Neuronal stem cell (in vitro differentiated cells): Measurements from ENCODE around the gene PON1.

Experiments
- DNase-seq: peaks from one replicate; pipeline ENCODE4 v3.0.0-alpha.2; 2013; ENCODE audit warnings: low spot score
- H2AFZ ChIP-seq: one replicate; pipeline ENCODE4 v1.6.1; 2013; ENCODE audit warnings: mild to moderate bottlenecking, low read length, inconsistent platforms
- H2AK5ac ChIP-seq: 2 replicates; pipeline ENCODE4 v1.6.1; 2013; ENCODE audit warnings: low read depth, mild to moderate bottlenecking, inconsistent platforms, low read length, moderate library complexity, mixed read lengths
- H2BK120ac ChIP-seq: 2 replicates; pipeline ENCODE4 v1.6.1; 2013; ENCODE audit warnings: low read depth, mild to moderate bottlenecking, inconsistent platforms, low read length, moderate library complexity, mixed read lengths
- H2BK12ac ChIP-seq: one replicate; pipeline ENCODE4 v1.6.1; 2013; ENCODE audit warnings: low read length, inconsistent platforms
- H2BK15ac ChIP-seq: 2 replicates; pipeline ENCODE4 v1.6.1; 2013; ENCODE audit warnings: mild to moderate bottlenecking, low read length, inconsistent platforms, mixed read lengths
- H2BK5ac ChIP-seq: one replicate; pipeline ENCODE4 v1.6.1; 2013; ENCODE audit warnings: inconsistent platforms, mild to moderate bottlenecking, low read length, moderate library complexity
- H3K14ac ChIP-seq: one replicate; pipeline ENCODE4 v1.6.1; 2013; ENCODE audit warnings: low read length, inconsistent platforms
- H3K18ac ChIP-seq: 2 replicates; pipeline ENCODE4 v1.6.1; 2013; ENCODE audit warnings: low read length, inconsistent platforms
- H3K23ac ChIP-seq: 2 replicates; pipeline ENCODE4 v1.6.1; 2013; ENCODE audit warnings: low read depth, mild to moderate bottlenecking, mixed read lengths, low read length, inconsistent platforms; ENCODE audit not compliant: poor library complexity
- H3K27ac ChIP-seq: replicated peaks from 3 replicates; pipeline ENCODE4 v1.5.1; 2013; ENCODE audit warnings: low read length, inconsistent platforms
- H3K27me3 ChIP-seq, 3 experiments: 2 replicates each; pipeline ENCODE4 v1.6.1; 2013; ENCODE audit warnings: low read length in 3 of 3, mild to moderate bottlenecking in 2 of 3, inconsistent platforms in 1 of 3, low read depth in 1 of 3, mixed read lengths in 1 of 3, moderate library complexity in 1 of 3; ENCODE audit not compliant: control insufficient read depth in 3 of 3, insufficient read depth in 3 of 3
- H3K36me3 ChIP-seq, 2 donors: replicated peaks in 1 of 2; 2 replicates each; pipeline ENCODE4 v1.6.1; 2013; ENCODE audit warnings: low read length in 2 of 2; ENCODE audit not compliant: control insufficient read depth in 2 of 2, insufficient read depth in 2 of 2
- H3K4ac ChIP-seq: 2 replicates; pipeline ENCODE4 v1.6.1; 2013; ENCODE audit warnings: inconsistent platforms, mild to moderate bottlenecking, low read length, moderate library complexity
- H3K4me1 ChIP-seq, 2 donors: 1 replicate in 1 of 2; 2 replicates in 1 of 2; pipeline ENCODE4 v1.6.1; 2013; ENCODE audit warnings: low read length in 2 of 2, low read depth in 1 of 2; ENCODE audit not compliant: control insufficient read depth in 2 of 2, insufficient read depth in 1 of 2
- H3K4me2 ChIP-seq: one replicate; pipeline ENCODE4 v1.6.1; 2013; ENCODE audit warnings: mild to moderate bottlenecking, low read length, inconsistent platforms; ENCODE audit not compliant: insufficient read depth, poor library complexity, severe bottlenecking
- H3K4me3 ChIP-seq, 2 donors: 2 replicates each; pipeline ENCODE4 v1.5.1; 2013; ENCODE audit warnings: low read length in 2 of 2, mild to moderate bottlenecking in 2 of 2, inconsistent platforms in 1 of 2, moderate library complexity in 1 of 2
- H3K79me1 ChIP-seq: one replicate; pipeline ENCODE4 v1.6.1; 2013; ENCODE audit warnings: low read depth, mild to moderate bottlenecking, inconsistent platforms, low read length, moderate library complexity
- H3K9ac ChIP-seq: one replicate; pipeline ENCODE4 v1.6.1; 2013; ENCODE audit warnings: mild to moderate bottlenecking, low read depth, low read length, inconsistent platforms; ENCODE audit not compliant: poor library complexity
- H3K9me3 ChIP-seq, 2 donors: replicated peaks in 1 of 2; 2 replicates each; pipeline versions ENCODE3 to v1.6.1; 2013; ENCODE audit warnings: low read length in 2 of 2, mild to moderate bottlenecking in 2 of 2, inconsistent platforms in 1 of 2, low read depth in 1 of 2, mixed read lengths in 1 of 2, moderate library complexity in 1 of 2; ENCODE audit not compliant: control insufficient read depth in 2 of 2, insufficient read depth in 1 of 2
- H4K8ac ChIP-seq: one replicate; pipeline ENCODE4 v1.6.1; 2013; ENCODE audit warnings: low read depth, mild to moderate bottlenecking, inconsistent platforms, low read length, moderate library complexity
- H4K91ac ChIP-seq: one replicate; pipeline ENCODE4 v1.6.1; 2013; ENCODE audit warnings: low read length, low read depth, mild to moderate bottlenecking, inconsistent platforms; ENCODE audit not compliant: poor library complexity
- WGBS, 2 donors: extraction: QIAGEN DNeasy Blood & Tissue Kit; methylation state at CpG; one replicate each; pipeline ENCODE4 v1.1.7; 2013; ENCODE audit warnings: missing lambda C conversion rate in 2 of 2, mixed read lengths in 1 of 2; ENCODE audit not compliant: insufficient read length in 2 of 2, insufficient replicate concordance in 1 of 2; ENCODE audit errors: extremely low coverage in 2 of 2; 5-methylcytosine and 5-hydroxymethylcytosine counted together

Gene PON1

GRCh38 chr7:95322854-95323253 lies 1.5 kb downstream of the PON1 start:
- H3K27ac ChIP-seq: no peak overlapping the region
- no peaks in the 10 kb centered on the region for H3K36me3 ChIP-seq
- H3K9me3 ChIP-seq: peaks cover 0 to 3% of the 10 kb centered on the region in 2 donors
- no peak overlapping the region for H3K4me3 ChIP-seq
- no peaks in the 10 kb centered on the region for H3K79me1 ChIP-seq
- no peak overlapping the region for H2BK15ac ChIP-seq
- no peak overlapping the region for H3K4me2 ChIP-seq
- no peak overlapping the region for H4K8ac ChIP-seq
- H2AFZ ChIP-seq: no peak overlapping the region
- H3K27me3 ChIP-seq: no peaks in the 10 kb centered on the region
- H3K18ac ChIP-seq: no peak overlapping the region
- H4K91ac ChIP-seq: no peak overlapping the region
- H3K23ac ChIP-seq: no peak overlapping the region
- no peak overlapping the region for H3K9ac ChIP-seq
- WGBS, 2 donors: no CpG with 5 or more reads among the region's 2 CpGs
- no peak overlapping the region for H2BK5ac ChIP-seq
- no peak overlapping the region for H3K4ac ChIP-seq
- H2BK12ac ChIP-seq: no peak overlapping the region
- no peak overlapping the region for H2BK120ac ChIP-seq
- no peak overlapping the region for H3K14ac ChIP-seq
- DNase-seq: no peak
- no peak overlapping the region for H2AK5ac ChIP-seq
- H3K4me1 ChIP-seq: peaks cover 0 to under 1% of the 10 kb centered on the region in 2 donors

DNA sequence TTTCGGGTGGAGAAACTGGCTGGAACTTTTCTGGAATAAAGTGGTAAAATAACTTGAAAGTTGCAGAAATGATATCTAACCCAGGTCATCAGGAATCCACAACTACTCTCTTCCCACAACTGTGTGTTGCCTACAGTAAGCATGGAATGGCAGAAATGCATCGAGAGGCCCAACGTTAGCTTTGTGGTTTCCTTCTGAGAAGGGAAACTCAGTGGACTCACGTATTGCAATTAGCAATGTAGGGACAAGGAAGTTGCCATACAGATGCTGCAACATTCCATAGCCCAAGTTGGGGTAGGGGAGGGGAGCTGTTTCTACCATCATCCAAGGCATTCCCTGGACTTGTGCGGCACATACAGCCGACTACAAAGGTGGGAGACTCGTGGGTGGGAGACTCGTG lies 1.9 kb downstream of the PON1 start:
- DNase-seq: no peak
- Histone ChIP-seq H2BK15ac (no peak overlapping the region), H3K9ac (no peak overlapping the region), H4K91ac (no peak overlapping the region), H4K8ac (no peak overlapping the region), H2AFZ (no peak overlapping the region), H3K4me1 (peaks cover 0 to 5% of the 10 kb centered on the region in 2 donors), H2BK5ac (no peak overlapping the region), H3K23ac (no peak overlapping the region), H3K79me1 (no peaks in the 10 kb centered on the region), H3K14ac (no peak overlapping the region), H3K9me3 (peaks cover 0 to 3% of the 10 kb centered on the region in 2 donors), H3K4ac (no peak overlapping the region), H3K4me2 (no peak overlapping the region), H2BK120ac (no peak overlapping the region), H2BK12ac (no peak overlapping the region), H3K27me3 (no peaks in the 10 kb centered on the region), H3K4me3 (no peak overlapping the region), H3K18ac (no peak overlapping the region), H2AK5ac (no peak overlapping the region), H3K36me3 (no peaks in the 10 kb centered on the region), H3K27ac (no peak overlapping the region)
- no CpG with 5 or more reads among the region's 8 CpGs for WGBS, 2 donors

GRCh38 chr7:95321720-95322119 lies 2.6 kb downstream of the PON1 start:
- Histone ChIP-seq H2BK15ac (no peak overlapping the region), H3K36me3 (no peaks in the 10 kb centered on the region), H2AK5ac (no peak overlapping the region), H2AFZ (no peak overlapping the region), H3K4me1 (peaks cover 0 to 5% of the 10 kb centered on the region in 2 donors), H4K8ac (no peak overlapping the region), H2BK12ac (no peak overlapping the region), H3K4me3 (no peak overlapping the region), H3K18ac (no peak overlapping the region), H3K4me2 (no peak overlapping the region), H4K91ac (no peak overlapping the region), H3K9ac (no peak overlapping the region), H3K27me3 (no peaks in the 10 kb centered on the region), H2BK5ac (no peak overlapping the region), H3K23ac (no peak overlapping the region), H3K4ac (no peak overlapping the region), H3K9me3 (peaks cover 0 to 3% of the 10 kb centered on the region in 2 donors), H2BK120ac (no peak overlapping the region), H3K79me1 (no peaks in the 10 kb centered on the region), H3K27ac (no peak overlapping the region), H3K14ac (no peak overlapping the region)
- no CpG with 5 or more reads among the region's 1 CpG for WGBS, 2 donors
- DNase-seq: no peak

DNA sequence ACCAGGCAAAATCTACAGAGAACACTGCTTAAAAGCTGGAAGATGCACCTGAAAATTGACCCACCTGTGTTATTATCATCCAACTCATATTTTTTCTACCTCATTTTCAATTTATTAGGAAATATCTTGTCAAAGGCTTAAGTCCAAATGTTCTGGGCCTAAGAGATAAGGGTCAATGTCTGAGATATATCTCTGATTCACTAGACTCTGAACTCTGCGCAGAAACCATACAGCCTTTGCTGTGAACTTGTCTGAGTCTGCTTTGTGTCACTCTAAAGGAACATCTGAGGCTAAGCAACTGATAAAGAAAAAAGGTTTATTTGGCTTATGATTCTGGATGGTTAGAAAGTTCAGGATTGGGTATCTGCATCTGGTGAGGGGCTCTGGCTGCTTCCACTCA lies 3.7 kb downstream of the PON1 start:
- no CpG with 5 or more reads among the region's 1 CpG for WGBS, 2 donors
- no peak overlapping the region for H2BK120ac ChIP-seq

More for the DNA sequence above, 3.7 kb downstream of the PON1 start:
- no peaks in the 10 kb centered on the region for H3K27me3 ChIP-seq
- no peak overlapping the region for H3K4ac ChIP-seq
- H3K14ac ChIP-seq: no peak overlapping the region
- H3K4me3 ChIP-seq: no peak overlapping the region
- no peak overlapping the region for H4K8ac ChIP-seq
- no peaks in the 10 kb centered on the region for H3K9me3 ChIP-seq
- H2AFZ ChIP-seq: no peak overlapping the region
- H3K9ac ChIP-seq: no peak overlapping the region
- no peak for DNase-seq
- H3K18ac ChIP-seq: no peak overlapping the region
- no peak overlapping the region for H2BK15ac ChIP-seq
- H3K36me3 ChIP-seq: no peaks in the 10 kb centered on the region
- no peak overlapping the region for H4K91ac ChIP-seq
- H3K79me1 ChIP-seq: no peaks in the 10 kb centered on the region
- H3K27ac ChIP-seq: no peak overlapping the region
- no peak overlapping the region for H2BK12ac ChIP-seq
- H2BK5ac ChIP-seq: no peak overlapping the region
- peaks cover 0 to 5% of the 10 kb centered on the region in 2 donors for H3K4me1 ChIP-seq
- H3K23ac ChIP-seq: no peak overlapping the region
- no peak overlapping the region for H2AK5ac ChIP-seq
- H3K4me2 ChIP-seq: no peak overlapping the region
